GM21825 (cell line): ENCODE data around the gene BCL2L14.
"Not testable (repeated sequence)": the region's sequence is repeated elsewhere in the genome, so short reads cannot be mapped to it uniquely, and the experiment has no call there.

Experiments
- ATAC-seq: cut with Tn5 transposase; IDR thresholded peaks from one replicate; pipeline ENCODE4 v1.9.1; 2021; ENCODE audit warnings: mild to moderate bottlenecking, moderate library complexity; ENCODE audit not compliant: unreplicated experiment

Gene BCL2L14

DNA sequence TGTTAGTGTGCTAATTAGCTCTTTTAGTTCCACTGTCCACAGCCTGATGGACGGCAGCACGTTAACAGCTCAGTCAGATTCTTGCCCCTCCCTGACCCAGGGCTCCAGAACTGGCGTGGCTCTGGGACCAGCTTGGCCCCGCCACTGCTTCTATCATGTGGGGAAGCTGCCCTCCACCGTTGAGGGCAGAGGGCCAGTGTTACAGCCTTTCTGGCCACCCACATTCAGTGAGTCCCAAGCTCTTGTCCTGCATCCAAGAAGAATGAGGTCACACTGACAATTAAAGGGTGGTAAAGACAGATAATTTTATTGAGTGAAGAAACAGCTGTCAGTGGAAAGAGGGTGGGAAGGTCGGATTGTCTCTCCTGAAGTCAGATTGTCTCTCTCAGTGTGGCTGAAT, 36.9 kb downstream of the BCL2L14 start:
- no peak for ATAC-seq

DNA sequence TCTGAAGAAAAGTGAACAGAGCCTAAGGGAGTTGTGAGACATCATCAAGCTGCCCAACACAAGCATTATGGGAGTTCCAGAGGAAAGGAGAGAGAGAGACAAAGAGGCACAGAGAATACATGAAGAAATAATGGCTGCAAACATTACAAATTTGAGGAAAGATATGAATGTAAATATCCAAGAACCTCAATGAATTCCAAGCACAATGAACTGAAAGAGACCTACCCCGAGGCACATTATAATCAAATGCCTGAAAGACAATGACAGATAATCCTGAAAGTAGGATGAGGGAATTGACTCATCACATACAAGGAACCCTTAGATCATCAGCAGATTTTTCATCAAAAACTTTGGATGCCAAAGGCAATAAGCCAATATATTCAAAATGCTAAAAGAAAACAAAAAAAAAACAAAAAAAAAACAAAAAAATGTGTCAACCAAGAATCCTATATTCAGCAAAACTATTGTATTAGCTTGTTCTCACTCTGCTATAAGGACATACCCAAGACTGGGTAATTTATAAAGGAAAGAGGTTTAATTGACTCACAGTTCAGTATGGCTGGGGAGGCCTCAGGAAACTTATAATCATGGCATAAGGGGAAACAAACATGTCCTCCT, 37.8 kb downstream of the BCL2L14 start:
- ATAC-seq, result no peak

DNA sequence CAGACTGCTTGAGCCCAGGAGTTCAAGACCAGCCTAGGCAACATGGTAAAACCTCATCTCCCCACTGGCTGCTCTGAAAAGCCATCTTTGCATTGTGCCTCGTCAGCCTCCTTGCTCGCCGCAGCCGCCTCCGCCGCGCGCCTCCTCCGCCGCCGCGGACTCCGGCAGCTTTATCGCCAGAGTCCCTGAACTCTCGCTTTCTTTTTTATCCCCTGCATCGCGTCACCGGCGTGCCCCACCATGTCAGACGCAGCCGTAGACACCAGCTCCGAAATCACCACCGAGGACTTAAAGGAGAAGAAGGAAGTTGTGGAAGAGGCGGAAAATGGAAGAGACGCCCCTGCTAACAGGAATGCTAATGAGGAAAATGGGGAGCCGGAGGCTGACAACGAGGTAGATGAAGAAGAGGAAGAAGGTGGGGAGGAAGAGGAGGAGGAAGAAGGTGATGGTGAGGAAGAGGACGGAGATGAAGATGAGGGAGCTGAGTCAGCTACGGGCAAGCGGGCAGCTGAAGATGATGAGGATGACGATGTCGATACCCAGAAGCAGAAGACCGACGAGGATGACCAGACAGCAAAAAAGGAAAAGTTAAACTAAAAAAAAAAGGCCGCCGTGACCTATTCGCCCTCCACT, 40.3 kb downstream of the BCL2L14 start:
- ATAC-seq, result not testable (repeated sequence)

DNA sequence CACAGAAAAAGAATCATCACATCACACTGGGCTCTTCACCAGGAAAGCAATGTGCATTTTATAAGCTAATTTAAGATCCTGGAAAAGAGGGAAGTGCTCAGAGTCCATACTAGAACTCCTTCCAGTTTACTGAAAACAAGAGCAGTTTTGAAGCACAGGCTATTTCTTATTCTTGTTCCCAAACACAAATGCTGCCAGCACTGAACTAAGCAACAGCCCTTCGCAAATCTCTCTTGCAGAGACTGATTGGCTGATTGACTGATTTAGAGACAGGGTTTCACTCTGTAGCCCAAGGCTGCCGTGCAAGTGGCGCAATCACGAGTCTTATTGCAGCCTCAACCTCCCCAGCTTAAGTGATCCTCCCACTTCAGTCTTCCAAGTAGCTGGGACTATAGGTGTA, 44.8 kb downstream of the BCL2L14 start:
- no peak for ATAC-seq

- no peak for ATAC-seq
Measured at GRCh38 chr12:12116677-12117076, 45.9 kb downstream of the BCL2L14 start.

DNA sequence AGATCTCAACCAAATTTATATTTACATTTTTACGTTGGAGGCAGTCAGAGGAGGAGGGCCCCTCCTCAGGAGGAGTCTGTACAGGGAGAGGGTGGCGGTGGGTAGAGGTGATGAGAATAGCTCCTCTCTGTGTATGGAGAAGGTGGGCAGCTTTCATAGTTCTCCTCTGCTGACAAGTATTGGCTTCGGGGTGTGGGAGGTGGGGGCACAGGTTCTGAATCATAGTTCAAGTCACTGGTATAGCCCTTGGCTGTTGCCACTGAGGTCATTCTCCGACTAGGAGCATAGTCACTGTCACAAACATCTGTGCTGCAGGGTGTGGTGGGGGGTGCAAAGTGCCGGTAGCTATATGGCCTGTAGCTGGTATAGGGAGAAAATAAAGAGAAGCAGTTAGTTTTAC, 50.3 kb downstream of the BCL2L14 start:
- no peak for ATAC-seq

DNA sequence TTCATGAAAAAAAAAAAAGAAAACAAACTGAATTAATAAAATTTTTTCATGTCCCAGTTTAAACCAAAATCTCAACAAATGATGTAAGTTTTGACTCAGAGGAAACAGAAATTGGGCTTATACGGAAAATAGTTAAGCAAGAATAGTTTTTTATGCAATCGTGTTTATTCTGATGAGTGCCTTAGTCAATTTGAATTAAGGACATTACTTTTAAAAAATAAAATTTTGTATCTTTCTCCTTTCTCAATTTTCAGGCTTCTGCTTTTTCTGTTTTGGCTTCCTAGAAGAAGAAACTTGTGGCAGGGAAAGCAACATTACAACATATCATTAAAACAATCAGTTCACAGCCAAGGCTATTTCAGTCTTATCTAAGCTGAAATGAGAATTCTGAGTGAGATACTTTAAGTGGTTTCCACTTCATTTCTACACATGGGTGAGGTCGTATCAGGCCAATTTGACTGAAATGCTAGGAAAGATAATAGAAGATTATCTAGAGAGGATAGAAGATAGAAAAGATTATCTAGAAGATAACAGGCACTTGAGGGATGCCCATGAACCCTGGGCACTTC, 52.4 kb downstream of the BCL2L14 start:
- ATAC-seq, result no peak

- ATAC-seq, result no peak
Measured at GRCh38 chr12:12126551-12126950, 55.8 kb downstream of the BCL2L14 start.

DNA sequence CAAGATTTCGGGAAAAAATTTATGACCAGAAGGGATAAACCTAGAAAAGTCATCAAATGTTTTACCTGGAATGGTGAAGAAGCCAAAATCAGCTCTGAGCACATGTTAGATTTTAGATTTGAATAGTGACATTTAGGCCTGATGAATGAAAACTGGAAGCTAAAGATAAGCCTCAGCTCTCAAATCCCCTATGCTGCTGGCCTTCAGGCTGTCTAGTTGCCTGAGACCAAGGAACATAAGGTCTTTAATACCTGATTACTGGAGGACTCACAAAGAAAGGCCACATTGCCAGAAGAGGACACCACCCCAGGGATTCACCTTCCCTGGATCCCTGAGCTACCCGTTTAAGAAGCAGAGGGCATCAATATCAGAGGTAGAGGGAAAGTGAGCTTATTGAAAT, 56.6 kb downstream of the BCL2L14 start:
- ATAC-seq, result no peak

GRCh38 chr12:12128670-12129069, 57.9 kb downstream of the BCL2L14 start:
- ATAC-seq, result no peak

DNA sequence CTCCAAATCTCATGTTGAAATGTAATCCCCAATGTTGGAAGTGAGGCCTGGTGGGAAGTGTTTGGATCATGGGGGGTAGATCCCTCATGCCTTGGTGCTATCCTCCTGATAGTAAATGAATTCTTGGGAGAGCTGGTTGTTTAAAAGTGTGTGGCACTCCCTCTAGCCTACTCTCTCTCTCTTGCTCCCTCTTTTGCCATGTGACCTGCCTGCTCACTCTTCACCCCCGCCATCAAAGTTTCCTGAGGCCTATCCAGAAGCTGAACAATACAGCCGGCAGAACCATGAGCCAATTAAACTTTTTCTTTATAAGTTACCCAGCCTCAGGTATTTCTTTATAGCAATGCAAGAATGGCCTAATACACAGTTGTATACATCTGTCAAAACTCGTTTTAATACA, 62.5 kb downstream of the BCL2L14 start:
- ATAC-seq, result no peak

- ATAC-seq, result no peak
Measured at GRCh38 chr12:12133785-12134184, 63.0 kb downstream of the BCL2L14 start.

DNA sequence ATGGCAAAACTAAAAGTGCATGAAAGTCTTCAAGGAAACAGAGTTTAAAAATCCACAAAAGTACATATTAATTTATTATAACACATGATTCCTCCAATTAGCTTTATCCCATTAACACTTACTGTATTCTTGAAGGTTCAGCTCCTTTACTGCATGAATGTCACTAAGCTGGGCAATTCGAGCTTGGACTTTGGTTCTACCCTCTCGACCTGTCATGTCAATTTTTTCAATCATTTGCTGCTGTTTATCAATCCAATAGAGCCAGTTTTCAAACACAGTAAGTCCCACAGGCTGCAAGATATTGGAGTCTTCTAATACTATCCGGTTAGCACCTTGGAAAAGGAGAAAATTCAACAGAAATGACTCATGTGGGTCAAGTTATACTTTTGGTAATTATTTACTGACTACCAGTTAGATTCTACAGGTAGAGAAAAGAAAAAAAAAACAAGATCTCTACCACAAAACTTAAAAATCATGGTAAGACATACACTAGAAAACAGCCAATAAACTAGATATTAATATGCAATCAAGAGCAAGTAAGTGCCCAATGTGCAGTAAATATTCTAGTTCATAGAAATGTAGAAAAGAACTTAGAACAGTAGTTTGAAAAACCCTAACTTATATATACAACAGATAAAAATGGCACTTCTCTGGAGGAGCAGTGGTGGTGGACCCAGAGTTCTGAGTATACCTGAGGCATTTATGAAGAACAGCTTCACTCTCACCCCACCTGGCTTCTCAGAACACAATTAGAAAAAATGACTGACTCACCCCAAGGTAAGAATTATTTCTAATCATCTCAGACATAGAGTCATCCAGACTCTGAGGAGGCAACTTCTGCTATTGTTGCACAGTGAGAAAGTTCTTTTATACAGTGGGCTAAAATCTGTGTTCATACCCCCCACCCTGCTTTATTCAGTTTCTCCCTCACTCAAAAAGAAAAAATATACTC, 67.7 kb downstream of the BCL2L14 start:
- no peak for ATAC-seq

DNA sequence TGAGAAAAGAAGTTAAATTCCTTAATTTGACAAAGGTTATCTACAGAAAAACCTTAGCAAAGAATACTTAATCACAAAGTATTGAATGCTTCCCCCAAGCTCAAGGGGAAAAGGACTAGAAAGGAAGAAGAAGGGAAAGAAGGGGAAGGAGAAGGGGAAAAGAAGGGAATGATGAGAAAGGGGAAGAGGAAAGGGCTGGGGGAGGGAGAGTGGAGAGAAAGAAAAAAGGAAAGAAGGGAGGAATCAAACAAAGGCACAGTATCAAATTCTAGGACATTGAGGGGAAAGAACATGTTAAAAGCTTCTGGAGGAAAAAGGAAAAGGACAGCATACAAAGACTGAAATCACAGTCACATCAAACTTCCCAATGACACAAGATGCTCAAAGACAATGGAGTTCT, 70.3 kb downstream of the BCL2L14 start:
- no peak for ATAC-seq

DNA sequence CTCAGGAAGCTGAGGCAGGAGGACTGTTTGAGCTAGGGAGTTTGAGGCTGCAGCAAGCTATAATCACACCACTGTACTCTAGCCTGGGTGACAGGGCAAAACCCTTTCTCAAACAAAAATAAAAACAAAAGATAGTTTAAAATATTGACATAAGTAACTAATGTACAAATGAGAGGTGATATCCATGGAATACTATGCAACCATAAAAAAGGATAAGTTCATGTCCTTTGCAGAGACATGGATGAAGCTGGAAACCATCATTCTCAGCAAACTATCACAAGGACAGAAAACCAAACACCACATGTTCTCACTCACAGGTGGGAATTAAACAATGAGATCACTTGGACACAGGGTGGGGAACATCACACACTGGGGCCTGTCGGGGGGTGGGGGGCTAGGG, 73.8 kb downstream of the BCL2L14 start:
- ATAC-seq, result not testable (repeated sequence)

- ATAC-seq, result no peak
Measured at GRCh38 chr12:12147111-12147510, 76.4 kb downstream of the BCL2L14 start.
